DND-41 (cell line): ENCODE results near the gene IGSF10.

ENCODE experiments used
- ATAC-seq: fragments of 200-7000 bp; cut with Tn5 transposase; 3 replicates; pipeline ENCODE4 v1.9.1; 2021; ENCODE audit warnings: low read depth; ENCODE audit not compliant: insufficient read depth
- DNase-seq: peaks from one replicate; pipeline ENCODE4 v3.0.0-alpha.2; 2020
- H2AFZ ChIP-seq: 2 replicates; pipeline ENCODE4 v1.6.0; 2012; ENCODE audit warnings: low read depth, low read length
- H3K27ac ChIP-seq: 2 replicates; pipeline ENCODE4 v1.5.1; 2012; ENCODE audit warnings: low read length, inconsistent platforms
- H3K27me3 ChIP-seq: fragments of 200-600 bp; sonication (generic); 2 replicates; pipeline ENCODE4 v1.6.0; 2012; ENCODE audit warnings: low read length, mild to moderate bottlenecking, inconsistent platforms; ENCODE audit not compliant: insufficient read depth, poor library complexity
- H3K36me3 ChIP-seq: 2 replicates; pipeline ENCODE4 v1.5.1; 2012; ENCODE audit warnings: low read length, inconsistent platforms; ENCODE audit not compliant: insufficient read depth
- H3K4me1 ChIP-seq: 2 replicates; pipeline ENCODE4 v1.5.1; 2012; ENCODE audit warnings: mild to moderate bottlenecking, low read length; ENCODE audit not compliant: insufficient read depth
- H3K4me2 ChIP-seq: 2 replicates; pipeline ENCODE4 v1.6.0; 2012; ENCODE audit warnings: mild to moderate bottlenecking, moderate library complexity, low read length, inconsistent platforms; ENCODE audit not compliant: insufficient read depth
- H3K4me3 ChIP-seq, 2 experiments: fragments of 200-600 bp in 1 of 2; shearing (Covaris generic) in 1 of 2; 2 replicates each; pipeline ENCODE4 v1.5.1; 2012 to 2016; ENCODE audit warnings: inconsistent platforms in 2 of 2, low read length in 2 of 2, mild to moderate bottlenecking in 2 of 2, low read depth in 1 of 2, moderate library complexity in 1 of 2
- H3K79me2 ChIP-seq: 2 replicates; pipeline ENCODE4 v1.6.0; 2012; ENCODE audit warnings: low read length, inconsistent platforms; ENCODE audit not compliant: insufficient read depth
- H3K9ac ChIP-seq: 2 replicates; pipeline ENCODE4 v1.6.0; 2012; ENCODE audit warnings: low read depth, mild to moderate bottlenecking, inconsistent platforms, low read length, moderate library complexity
- H3K9me3 ChIP-seq: 2 replicates; pipeline ENCODE4 v1.5.1; 2012; ENCODE audit warnings: low read length, moderate library complexity, mild to moderate bottlenecking, inconsistent platforms; ENCODE audit not compliant: insufficient read depth, severe bottlenecking
- H4K20me1 ChIP-seq: 2 replicates; pipeline ENCODE4 v1.6.0; 2012; ENCODE audit warnings: low read length; ENCODE audit not compliant: insufficient read depth
- EZH2 ChIP-seq: IDR thresholded peaks from 3 replicates; pipeline ENCODE4 v1.6.1; 2012; ENCODE audit warnings: borderline replicate concordance, low read depth, mild to moderate bottlenecking, moderate library complexity, low read length, inconsistent platforms; ENCODE audit not compliant: severe bottlenecking
- TF ChIP-seq, protein P1 (sequence below): IDR thresholded peaks from 2 replicates; pipeline ENCODE4 v1.5.1; 2012; ENCODE audit warnings: borderline replicate concordance, low read length, moderate library complexity, mild to moderate bottlenecking; ENCODE audit not compliant: poor library complexity, severe bottlenecking; ENCODE audit errors: extremely low read depth

IGSF10 gene

DNA sequence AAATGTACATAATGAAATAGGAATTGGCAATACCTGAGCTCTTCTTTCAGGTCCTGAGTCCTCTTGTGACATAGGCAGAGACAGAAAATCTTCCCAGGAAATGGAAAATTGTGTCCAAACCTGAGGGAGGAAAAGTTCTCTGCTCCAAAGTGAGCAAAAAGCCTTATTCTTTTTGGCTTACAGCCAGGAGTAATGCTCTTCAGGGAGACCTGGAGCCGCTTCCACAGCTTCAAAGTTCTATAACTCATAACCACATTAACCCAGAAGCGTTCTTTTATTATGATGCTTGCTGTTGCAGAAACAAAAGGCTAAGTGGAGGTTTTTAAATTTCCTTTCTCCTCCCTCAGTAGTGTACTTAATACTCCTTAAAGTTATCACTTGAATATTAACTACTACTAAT is 633 bp downstream of the IGSF10 start:
- Histone ChIP-seq H3K4me1 (peaks cover 19% of the 10 kb centered on the region), H3K4me2 (peak overlapping the region; percentile 76), H3K36me3 (no peaks in the 10 kb centered on the region), H3K4me3 (peak overlapping the region; percentile 27 to 63; a peak in 3 of 4 replicates), H2AFZ (peak overlapping the region; percentile 79), H3K27me3 (no peaks in the 10 kb centered on the region), H4K20me1 (no peaks in the 10 kb centered on the region), H3K27ac (no peak overlapping the region), H3K9ac (peak overlapping the region; percentile 53; the same call in 1 of the 2 replicates), H3K79me2 (no peaks in the 10 kb centered on the region), H3K9me3 (no peaks in the 10 kb centered on the region)
- ATAC-seq: peak; percentile 57; the same call in 1 of the 3 replicates
- no peak for DNase-seq
- no peak for TF ChIP-seq EZH2
- TF ChIP-seq, protein P1, sequence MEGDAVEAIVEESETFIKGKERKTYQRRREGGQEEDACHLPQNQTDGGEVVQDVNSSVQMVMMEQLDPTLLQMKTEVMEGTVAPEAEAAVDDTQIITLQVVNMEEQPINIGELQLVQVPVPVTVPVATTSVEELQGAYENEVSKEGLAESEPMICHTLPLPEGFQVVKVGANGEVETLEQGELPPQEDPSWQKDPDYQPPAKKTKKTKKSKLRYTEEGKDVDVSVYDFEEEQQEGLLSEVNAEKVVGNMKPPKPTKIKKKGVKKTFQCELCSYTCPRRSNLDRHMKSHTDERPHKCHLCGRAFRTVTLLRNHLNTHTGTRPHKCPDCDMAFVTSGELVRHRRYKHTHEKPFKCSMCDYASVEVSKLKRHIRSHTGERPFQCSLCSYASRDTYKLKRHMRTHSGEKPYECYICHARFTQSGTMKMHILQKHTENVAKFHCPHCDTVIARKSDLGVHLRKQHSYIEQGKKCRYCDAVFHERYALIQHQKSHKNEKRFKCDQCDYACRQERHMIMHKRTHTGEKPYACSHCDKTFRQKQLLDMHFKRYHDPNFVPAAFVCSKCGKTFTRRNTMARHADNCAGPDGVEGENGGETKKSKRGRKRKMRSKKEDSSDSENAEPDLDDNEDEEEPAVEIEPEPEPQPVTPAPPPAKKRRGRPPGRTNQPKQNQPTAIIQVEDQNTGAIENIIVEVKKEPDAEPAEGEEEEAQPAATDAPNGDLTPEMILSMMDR: no peak

DNA sequence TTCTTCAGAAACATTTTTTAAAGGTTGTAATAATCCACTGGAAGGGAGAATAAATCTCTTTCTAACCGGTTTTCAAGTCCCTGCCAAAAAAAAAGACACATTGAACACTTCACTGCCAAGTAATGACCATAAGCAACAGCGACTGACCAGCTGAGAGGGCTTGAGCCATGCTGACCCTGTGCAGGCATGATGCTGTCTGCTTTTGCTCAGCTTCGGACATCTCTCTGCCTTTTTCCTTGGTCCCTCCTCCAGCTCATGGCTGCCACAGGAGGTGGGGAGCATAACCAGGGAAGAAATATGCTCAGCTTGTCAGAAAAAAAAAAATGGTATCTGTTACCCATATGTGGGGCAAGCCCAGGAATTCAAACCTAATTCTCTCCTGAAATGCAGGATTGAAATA is 1.5 kb downstream of the IGSF10 start:
- Histone ChIP-seq H4K20me1 (no peaks in the 10 kb centered on the region), H3K27me3 (no peaks in the 10 kb centered on the region), H3K4me3 (no peak overlapping the region), H3K79me2 (no peaks in the 10 kb centered on the region), H3K4me2 (0 out of 2 replicates have a peak overlapping the region, but pooled peaks have one; percentile 12), H3K4me1 (peaks cover 19% of the 10 kb centered on the region), H3K36me3 (no peaks in the 10 kb centered on the region), H3K9ac (no peak overlapping the region), H3K9me3 (no peaks in the 10 kb centered on the region), H3K27ac (no peak overlapping the region), H2AFZ (no peak overlapping the region)
- no peak for DNase-seq
- TF ChIP-seq EZH2: no peak
- TF ChIP-seq, protein P1: no peak
- ATAC-seq: no peak

DNA sequence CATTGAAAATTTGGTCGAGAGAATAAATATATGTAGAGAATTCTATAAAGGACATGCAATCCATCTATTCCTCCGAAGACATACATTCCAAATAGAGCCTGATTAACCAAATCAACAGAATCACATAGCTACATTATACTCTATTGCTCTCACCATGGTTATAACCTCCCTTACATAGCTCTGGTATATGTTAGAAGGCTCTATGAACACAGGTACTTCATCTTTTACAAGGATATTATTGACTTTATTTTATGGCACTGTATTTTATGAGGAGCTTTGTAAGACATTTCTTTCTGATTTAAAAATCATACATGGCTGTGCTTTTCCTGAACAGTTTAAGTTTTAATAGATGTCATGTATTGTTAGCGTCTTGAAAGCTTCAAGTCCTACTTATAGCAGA is 4.8 kb downstream of the IGSF10 start:
- H3K4me3 ChIP-seq: no peak overlapping the region
- no peak overlapping the region for H2AFZ ChIP-seq
- ATAC-seq (no peak), DNase-seq (no peak)
- no peaks in the 10 kb centered on the region for H3K36me3 ChIP-seq
- no peak overlapping the region for H3K9ac ChIP-seq
- H3K4me2 ChIP-seq: no peak overlapping the region
- H3K9me3 ChIP-seq: no peaks in the 10 kb centered on the region
- H4K20me1 ChIP-seq: no peaks in the 10 kb centered on the region
- H3K79me2 ChIP-seq: no peaks in the 10 kb centered on the region
- TF ChIP-seq EZH2: no peak
- H3K4me1 ChIP-seq: peaks cover 12% of the 10 kb centered on the region
- H3K27me3 ChIP-seq: no peaks in the 10 kb centered on the region
- no peak overlapping the region for H3K27ac ChIP-seq

DNA sequence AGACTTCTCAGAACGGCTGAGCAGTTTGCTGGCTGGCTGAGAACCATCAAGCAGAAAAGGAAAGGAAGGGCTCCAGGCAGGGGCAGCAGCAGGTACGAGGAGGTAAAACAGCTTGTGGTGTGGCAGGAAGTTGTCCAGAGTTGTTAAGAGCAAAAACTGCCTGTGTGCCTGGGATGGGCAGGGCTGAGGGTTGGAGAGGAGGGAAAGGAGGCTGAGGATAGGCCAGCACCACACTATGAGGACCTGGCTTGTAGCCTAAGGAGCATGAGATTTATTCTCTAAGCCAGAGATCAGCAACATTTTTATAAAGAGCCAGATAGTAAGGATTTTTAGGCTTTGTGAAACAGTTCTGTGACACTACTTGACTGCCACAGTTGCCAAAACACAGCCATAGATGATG is 8.0 kb downstream of the IGSF10 start:
- H3K9ac ChIP-seq: no peak overlapping the region
- no peaks in the 10 kb centered on the region for H3K9me3 ChIP-seq
- TF ChIP-seq EZH2: no peak
- TF ChIP-seq, protein P1: no peak
- H4K20me1 ChIP-seq: no peaks in the 10 kb centered on the region
- ATAC-seq: no peak; the same call in 2 of the 3 replicates
- H2AFZ ChIP-seq: no peak overlapping the region
- no peaks in the 10 kb centered on the region for H3K79me2 ChIP-seq
- H3K4me3 ChIP-seq: no peak overlapping the region
- no peaks in the 10 kb centered on the region for H3K27me3 ChIP-seq
- no peak for DNase-seq
- no peak overlapping the region for H3K4me2 ChIP-seq
- H3K4me1 ChIP-seq: no peaks in the 10 kb centered on the region
- no peak overlapping the region for H3K27ac ChIP-seq
- H3K36me3 ChIP-seq: no peaks in the 10 kb centered on the region
